DND-41 (cell line): ENCODE results near the gene SPAG16.

Experiments
- ATAC-seq: fragments of 200-7000 bp; cut with Tn5 transposase; 3 replicates; pipeline ENCODE4 v1.9.1; 2021; ENCODE audit warnings: low read depth; ENCODE audit not compliant: insufficient read depth
- DNase-seq: peaks from one replicate; pipeline ENCODE4 v3.0.0-alpha.2; 2020
- H2AFZ ChIP-seq: 2 replicates; pipeline ENCODE4 v1.6.0; 2012; ENCODE audit warnings: low read depth, low read length
- H3K27ac ChIP-seq: 2 replicates; pipeline ENCODE4 v1.5.1; 2012; ENCODE audit warnings: low read length, inconsistent platforms
- H3K27me3 ChIP-seq: fragments of 200-600 bp; sonication (generic); 2 replicates; pipeline ENCODE4 v1.6.0; 2012; ENCODE audit warnings: low read length, mild to moderate bottlenecking, inconsistent platforms; ENCODE audit not compliant: insufficient read depth, poor library complexity
- H3K36me3 ChIP-seq: 2 replicates; pipeline ENCODE4 v1.5.1; 2012; ENCODE audit warnings: low read length, inconsistent platforms; ENCODE audit not compliant: insufficient read depth
- H3K4me1 ChIP-seq: 2 replicates; pipeline ENCODE4 v1.5.1; 2012; ENCODE audit warnings: mild to moderate bottlenecking, low read length; ENCODE audit not compliant: insufficient read depth
- H3K4me2 ChIP-seq: 2 replicates; pipeline ENCODE4 v1.6.0; 2012; ENCODE audit warnings: mild to moderate bottlenecking, moderate library complexity, low read length, inconsistent platforms; ENCODE audit not compliant: insufficient read depth
- H3K4me3 ChIP-seq, 2 experiments: fragments of 200-600 bp in 1 of 2; shearing (Covaris generic) in 1 of 2; 2 replicates each; pipeline ENCODE4 v1.5.1; 2012 to 2016; ENCODE audit warnings: inconsistent platforms in 2 of 2, low read length in 2 of 2, mild to moderate bottlenecking in 2 of 2, low read depth in 1 of 2, moderate library complexity in 1 of 2
- H3K79me2 ChIP-seq: 2 replicates; pipeline ENCODE4 v1.6.0; 2012; ENCODE audit warnings: low read length, inconsistent platforms; ENCODE audit not compliant: insufficient read depth
- H3K9ac ChIP-seq: 2 replicates; pipeline ENCODE4 v1.6.0; 2012; ENCODE audit warnings: low read depth, mild to moderate bottlenecking, inconsistent platforms, low read length, moderate library complexity
- H3K9me3 ChIP-seq: 2 replicates; pipeline ENCODE4 v1.5.1; 2012; ENCODE audit warnings: low read length, moderate library complexity, mild to moderate bottlenecking, inconsistent platforms; ENCODE audit not compliant: insufficient read depth, severe bottlenecking
- H4K20me1 ChIP-seq: 2 replicates; pipeline ENCODE4 v1.6.0; 2012; ENCODE audit warnings: low read length; ENCODE audit not compliant: insufficient read depth
- EZH2 ChIP-seq: IDR thresholded peaks from 3 replicates; pipeline ENCODE4 v1.6.1; 2012; ENCODE audit warnings: borderline replicate concordance, low read depth, mild to moderate bottlenecking, moderate library complexity, low read length, inconsistent platforms; ENCODE audit not compliant: severe bottlenecking
- TF ChIP-seq, protein P1 (sequence below): IDR thresholded peaks from 2 replicates; pipeline ENCODE4 v1.5.1; 2012; ENCODE audit warnings: borderline replicate concordance, low read length, moderate library complexity, mild to moderate bottlenecking; ENCODE audit not compliant: poor library complexity, severe bottlenecking; ENCODE audit errors: extremely low read depth

Gene SPAG16

GRCh38 chr2:213764849-213765248, 480.6 kb downstream of the SPAG16 start:
- ATAC-seq (no peak), DNase-seq (no peak)
- no peak overlapping the region for H3K4me3 ChIP-seq
- no peak overlapping the region for H3K4me2 ChIP-seq
- H3K9ac ChIP-seq, result no peak overlapping the region
- no peak overlapping the region for H2AFZ ChIP-seq
- no peaks in the 10 kb centered on the region for H3K36me3 ChIP-seq
- H3K27me3 ChIP-seq, result no peaks in the 10 kb centered on the region
- peaks cover 16% of the 10 kb centered on the region for H3K4me1 ChIP-seq
- H3K9me3 ChIP-seq, result no peaks in the 10 kb centered on the region
- H4K20me1 ChIP-seq, result no peaks in the 10 kb centered on the region
- H3K79me2 ChIP-seq, result no peaks in the 10 kb centered on the region
- no peak for TF ChIP-seq EZH2
- TF ChIP-seq, protein P1, sequence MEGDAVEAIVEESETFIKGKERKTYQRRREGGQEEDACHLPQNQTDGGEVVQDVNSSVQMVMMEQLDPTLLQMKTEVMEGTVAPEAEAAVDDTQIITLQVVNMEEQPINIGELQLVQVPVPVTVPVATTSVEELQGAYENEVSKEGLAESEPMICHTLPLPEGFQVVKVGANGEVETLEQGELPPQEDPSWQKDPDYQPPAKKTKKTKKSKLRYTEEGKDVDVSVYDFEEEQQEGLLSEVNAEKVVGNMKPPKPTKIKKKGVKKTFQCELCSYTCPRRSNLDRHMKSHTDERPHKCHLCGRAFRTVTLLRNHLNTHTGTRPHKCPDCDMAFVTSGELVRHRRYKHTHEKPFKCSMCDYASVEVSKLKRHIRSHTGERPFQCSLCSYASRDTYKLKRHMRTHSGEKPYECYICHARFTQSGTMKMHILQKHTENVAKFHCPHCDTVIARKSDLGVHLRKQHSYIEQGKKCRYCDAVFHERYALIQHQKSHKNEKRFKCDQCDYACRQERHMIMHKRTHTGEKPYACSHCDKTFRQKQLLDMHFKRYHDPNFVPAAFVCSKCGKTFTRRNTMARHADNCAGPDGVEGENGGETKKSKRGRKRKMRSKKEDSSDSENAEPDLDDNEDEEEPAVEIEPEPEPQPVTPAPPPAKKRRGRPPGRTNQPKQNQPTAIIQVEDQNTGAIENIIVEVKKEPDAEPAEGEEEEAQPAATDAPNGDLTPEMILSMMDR, result no peak
- no peak overlapping the region for H3K27ac ChIP-seq

- peak overlapping the region in 1 of 2 experiments; percentile 39; a peak in 1 of 4 replicates for H3K4me3 ChIP-seq
- no peak for DNase-seq
- H3K27ac ChIP-seq, result peak overlapping the region; percentile 5; the same call in 1 of the 2 replicates
- peaks cover 16% of the 10 kb centered on the region for H3K4me1 ChIP-seq
- peak overlapping the region; percentile 70 for H2AFZ ChIP-seq
- no peaks in the 10 kb centered on the region for H3K36me3 ChIP-seq
- no peak for TF ChIP-seq EZH2
- TF ChIP-seq, protein P1, result no peak
- no peaks in the 10 kb centered on the region for H3K79me2 ChIP-seq
- peak; percentile 38; the same call in 2 of the 3 replicates for ATAC-seq
- peak overlapping the region; percentile 65; the same call in 1 of the 2 replicates for H3K4me2 ChIP-seq
- H3K27me3 ChIP-seq, result no peaks in the 10 kb centered on the region
- no peaks in the 10 kb centered on the region for H3K9me3 ChIP-seq
- H3K9ac ChIP-seq, result 0 out of 2 replicates have a peak overlapping the region, but pooled peaks have one; percentile 28
- H4K20me1 ChIP-seq, result no peaks in the 10 kb centered on the region
Measured at GRCh38 chr2:213766062-213766461, 481.8 kb downstream of the SPAG16 start.

- H2AFZ ChIP-seq, result peak overlapping the region; percentile 70
- H3K27me3 ChIP-seq, result no peaks in the 10 kb centered on the region
- H3K4me3 ChIP-seq, result peak overlapping the region in 1 of 2 experiments; percentile 39; a peak in 2 of 4 replicates
- H3K79me2 ChIP-seq, result no peaks in the 10 kb centered on the region
- TF ChIP-seq EZH2, result no peak
- TF ChIP-seq, protein P1, result no peak
- no peaks in the 10 kb centered on the region for H3K36me3 ChIP-seq
- peaks cover 16% of the 10 kb centered on the region for H3K4me1 ChIP-seq
- ATAC-seq, result peak; percentile 95
- peak overlapping the region; percentile 65 for H3K4me2 ChIP-seq
- DNase-seq, result peak; percentile 15
- H4K20me1 ChIP-seq, result no peaks in the 10 kb centered on the region
- no peaks in the 10 kb centered on the region for H3K9me3 ChIP-seq
- H3K27ac ChIP-seq, result peak overlapping the region; percentile 68
- peak overlapping the region; percentile 28; the same call in 1 of the 2 replicates for H3K9ac ChIP-seq
Measured at GRCh38 chr2:213766465-213766901, 482.2 kb downstream of the SPAG16 start.
